KMS-11 (cell line): Measurements from ENCODE around the gene TEX30.

Experiments
- H2AFZ ChIP-seq: fragments of 200-600 bp; sonication (generic); 2 replicates; pipeline ENCODE4 v1.6.1; 2016; ENCODE audit warnings: antibody characterized with exemption, mixed run types, low read depth
- H3K27ac ChIP-seq: fragments of 200-600 bp; sonication (generic); 2 replicates; pipeline ENCODE4 v1.6.1; 2016; ENCODE audit warnings: mild to moderate bottlenecking, mixed run types
- H3K27me3 ChIP-seq: fragments of 200-600 bp; sonication (generic); 2 replicates; pipeline ENCODE4 v1.6.1; 2017; ENCODE audit warnings: mild to moderate bottlenecking, low read depth, mixed run types, moderate library complexity; ENCODE audit not compliant: insufficient read depth
- H3K36me3 ChIP-seq: fragments of 200-600 bp; sonication (generic); 2 replicates; pipeline ENCODE4 v1.6.1; 2017; ENCODE audit warnings: mild to moderate bottlenecking, mixed run types; ENCODE audit not compliant: insufficient read depth
- H3K4me1 ChIP-seq: fragments of 200-600 bp; sonication (generic); 2 replicates; pipeline ENCODE4 v1.6.1; 2016; ENCODE audit warnings: mild to moderate bottlenecking, low read depth, mixed run types; ENCODE audit not compliant: poor library complexity, severe bottlenecking
- H3K4me2 ChIP-seq: fragments of 200-600 bp; sonication (generic); 2 replicates; pipeline ENCODE4 v1.7.0; 2016; ENCODE audit warnings: mild to moderate bottlenecking, mixed run types
- H3K4me3 ChIP-seq: fragments of 200-600 bp; sonication (generic); IDR thresholded peaks from 2 replicates; pipeline ENCODE4 v1.6.1; 2017; ENCODE audit warnings: low read depth, low read length, mixed read lengths; ENCODE audit not compliant: insufficient read depth
- H3K79me2 ChIP-seq: fragments of 200-600 bp; sonication (generic); 2 replicates; pipeline ENCODE4 v1.6.1; 2016; ENCODE audit warnings: low read depth, mixed run types; ENCODE audit not compliant: insufficient read depth
- H3K9ac ChIP-seq: fragments of 200-600 bp; sonication (generic); 2 replicates; pipeline ENCODE4 v1.6.1; 2016; ENCODE audit warnings: mild to moderate bottlenecking, mixed run types
- H4K20me1 ChIP-seq: fragments of 200-600 bp; sonication (generic); 2 replicates; pipeline ENCODE4 v1.6.1; 2016; ENCODE audit warnings: mild to moderate bottlenecking, mixed run types; ENCODE audit not compliant: insufficient read depth
- TF ChIP-seq, protein P1 (sequence below): fragments of 200-600 bp; sonication (generic); conservative IDR thresholded peaks from 2 replicates; pipeline ENCODE4 v1.6.1; 2017; ENCODE audit warnings: low read depth, mild to moderate bottlenecking, antibody characterized with exemption, low read length, moderate library complexity, mixed read lengths

Gene TEX30

DNA sequence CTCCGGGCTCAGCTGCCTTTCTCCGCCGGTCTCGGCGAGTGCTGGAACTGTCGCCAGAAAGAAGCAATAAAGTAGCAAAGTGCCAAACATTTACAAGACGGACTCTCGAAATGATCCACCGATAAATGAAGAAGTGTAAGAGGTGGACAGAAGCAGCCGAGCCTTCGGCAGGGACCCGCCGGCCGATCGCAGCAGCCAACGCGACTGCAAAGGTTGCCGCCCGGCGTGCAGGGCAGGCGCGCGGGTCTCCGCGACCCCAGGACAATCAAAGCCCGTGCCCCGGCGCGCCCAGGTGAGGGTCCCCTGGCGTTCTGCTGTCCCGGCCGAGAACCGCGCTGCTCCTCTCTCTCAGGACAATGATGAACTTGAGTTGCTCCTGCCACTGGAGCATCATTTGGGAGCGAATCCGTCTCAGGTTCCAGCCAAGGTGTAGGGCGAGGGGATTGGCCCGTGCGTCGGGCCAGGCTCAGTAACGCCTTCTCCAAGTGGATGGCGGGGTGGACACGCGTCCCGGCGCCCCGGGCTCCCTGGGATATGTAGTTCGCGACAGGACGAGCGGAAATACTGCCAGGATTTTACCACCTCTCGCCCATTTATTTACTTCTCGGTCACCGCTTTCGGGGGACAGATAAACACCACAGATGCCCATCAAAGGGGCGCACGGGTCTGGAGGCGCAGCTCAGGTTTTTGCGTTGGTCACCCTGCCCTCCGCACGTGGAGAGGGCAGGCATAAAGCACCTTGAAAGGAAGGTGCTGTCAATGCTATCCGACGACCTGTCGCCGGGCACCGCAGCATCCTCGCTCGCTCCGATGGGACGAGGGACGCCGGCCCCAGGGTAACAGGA, 25.2 kb upstream of the TEX30 start, which contains the start of the genes BIVM and POGLUT2:
Gene BIVM (plus strand): TSS at position 539 of the 845 bp plus-strand sequence. CDS start 8,149 bp downstream, outside the sequence.
Gene POGLUT2 (minus strand): TSS at position 396 of the 845 bp plus-strand sequence. CDS start 306 bp downstream, at position 90.
- H3K27me3 ChIP-seq, result no peaks in the 10 kb centered on the region
- H3K79me2 ChIP-seq, result no peaks in the 10 kb centered on the region
- H2AFZ ChIP-seq, result no peak within 1 kb of the TSS
- no peaks in the 10 kb centered on the region for H4K20me1 ChIP-seq
- H3K27ac ChIP-seq, result no peak within 1 kb of the TSS
- H3K4me3 ChIP-seq, result no peak within 1 kb of the TSS
- no peaks in the 10 kb centered on the region for H3K4me1 ChIP-seq
- TF ChIP-seq, protein P1, sequence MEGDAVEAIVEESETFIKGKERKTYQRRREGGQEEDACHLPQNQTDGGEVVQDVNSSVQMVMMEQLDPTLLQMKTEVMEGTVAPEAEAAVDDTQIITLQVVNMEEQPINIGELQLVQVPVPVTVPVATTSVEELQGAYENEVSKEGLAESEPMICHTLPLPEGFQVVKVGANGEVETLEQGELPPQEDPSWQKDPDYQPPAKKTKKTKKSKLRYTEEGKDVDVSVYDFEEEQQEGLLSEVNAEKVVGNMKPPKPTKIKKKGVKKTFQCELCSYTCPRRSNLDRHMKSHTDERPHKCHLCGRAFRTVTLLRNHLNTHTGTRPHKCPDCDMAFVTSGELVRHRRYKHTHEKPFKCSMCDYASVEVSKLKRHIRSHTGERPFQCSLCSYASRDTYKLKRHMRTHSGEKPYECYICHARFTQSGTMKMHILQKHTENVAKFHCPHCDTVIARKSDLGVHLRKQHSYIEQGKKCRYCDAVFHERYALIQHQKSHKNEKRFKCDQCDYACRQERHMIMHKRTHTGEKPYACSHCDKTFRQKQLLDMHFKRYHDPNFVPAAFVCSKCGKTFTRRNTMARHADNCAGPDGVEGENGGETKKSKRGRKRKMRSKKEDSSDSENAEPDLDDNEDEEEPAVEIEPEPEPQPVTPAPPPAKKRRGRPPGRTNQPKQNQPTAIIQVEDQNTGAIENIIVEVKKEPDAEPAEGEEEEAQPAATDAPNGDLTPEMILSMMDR, result no peak
- H3K36me3 ChIP-seq, result no peaks in the 10 kb centered on the region
- no peak within 1 kb of the TSS for H3K9ac ChIP-seq
- H3K4me2 ChIP-seq, result no peak within 1 kb of the TSS

DNA sequence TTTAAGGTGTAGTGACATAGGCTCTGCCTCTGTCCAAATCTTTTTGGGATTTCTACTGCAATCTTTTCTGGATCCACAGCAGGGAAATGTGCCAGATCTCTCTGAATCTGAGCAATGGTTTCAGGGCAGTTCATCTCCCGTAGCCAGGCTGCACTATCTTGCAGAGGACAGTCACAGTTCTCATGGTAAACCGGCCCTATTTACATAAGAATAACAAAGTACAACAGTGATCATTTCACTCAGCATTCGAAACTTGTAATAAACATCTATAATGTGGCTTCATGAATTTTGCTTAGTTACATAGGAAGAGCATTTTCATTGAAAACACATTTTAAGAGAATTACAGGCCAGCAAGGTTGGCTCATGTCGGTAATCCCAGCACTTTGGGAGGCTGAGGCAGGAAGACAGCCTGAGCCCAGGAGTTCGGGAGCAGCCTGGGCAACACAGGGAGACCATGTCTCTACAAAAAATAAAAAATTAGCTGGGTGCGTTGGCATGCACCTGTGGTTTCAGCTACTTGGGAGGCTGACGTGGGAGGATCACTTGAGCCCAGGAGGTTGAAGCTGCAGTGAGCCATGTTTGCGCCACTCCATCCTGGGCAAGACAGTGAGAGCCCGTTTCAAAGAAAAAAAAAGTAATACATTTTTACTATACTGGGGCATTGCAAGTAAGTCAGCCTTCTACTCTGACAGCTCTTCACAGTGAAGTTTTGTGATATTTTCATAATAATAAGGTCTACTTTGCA, 20.2 kb upstream of the TEX30 start:
- no peak overlapping the region for H2AFZ ChIP-seq
- H3K27ac ChIP-seq, result no peak overlapping the region
- H4K20me1 ChIP-seq, result no peaks in the 10 kb centered on the region
- H3K9ac ChIP-seq, result no peak overlapping the region
- H3K36me3 ChIP-seq, result no peaks in the 10 kb centered on the region
- TF ChIP-seq, protein P1, result no peak
- no peaks in the 10 kb centered on the region for H3K27me3 ChIP-seq
- H3K79me2 ChIP-seq, result no peaks in the 10 kb centered on the region
- H3K4me3 ChIP-seq, result no peak overlapping the region
- H3K4me1 ChIP-seq, result no peaks in the 10 kb centered on the region
- H3K4me2 ChIP-seq, result no peak overlapping the region

DNA sequence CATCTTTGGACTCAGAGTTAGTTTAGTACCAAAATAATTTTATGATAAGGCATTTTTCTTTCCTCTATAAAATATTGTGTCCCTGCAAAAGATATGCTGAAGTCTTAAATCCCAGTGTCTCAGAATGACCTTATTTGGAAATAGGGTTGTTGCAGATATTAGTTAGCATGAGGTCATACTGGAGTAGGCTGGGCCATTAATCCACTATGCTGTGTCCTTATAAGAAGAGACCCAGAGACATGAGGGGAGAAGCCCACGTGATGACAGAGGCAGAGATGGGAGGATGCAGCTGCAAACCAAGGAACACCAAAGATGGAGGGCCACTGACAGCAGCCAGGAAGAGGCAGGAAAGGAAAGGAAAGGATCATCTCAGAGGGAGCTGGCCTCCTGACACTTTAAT, 18.8 kb upstream of the TEX30 start:
- Histone ChIP-seq H3K4me2 (no peak overlapping the region), H3K27ac (no peak overlapping the region), H3K4me3 (no peak overlapping the region), H2AFZ (no peak overlapping the region), H3K36me3 (no peaks in the 10 kb centered on the region), H4K20me1 (no peaks in the 10 kb centered on the region), H3K4me1 (no peaks in the 10 kb centered on the region), H3K79me2 (no peaks in the 10 kb centered on the region), H3K27me3 (no peaks in the 10 kb centered on the region), H3K9ac (no peak overlapping the region)
- TF ChIP-seq, protein P1, result no peak

DNA sequence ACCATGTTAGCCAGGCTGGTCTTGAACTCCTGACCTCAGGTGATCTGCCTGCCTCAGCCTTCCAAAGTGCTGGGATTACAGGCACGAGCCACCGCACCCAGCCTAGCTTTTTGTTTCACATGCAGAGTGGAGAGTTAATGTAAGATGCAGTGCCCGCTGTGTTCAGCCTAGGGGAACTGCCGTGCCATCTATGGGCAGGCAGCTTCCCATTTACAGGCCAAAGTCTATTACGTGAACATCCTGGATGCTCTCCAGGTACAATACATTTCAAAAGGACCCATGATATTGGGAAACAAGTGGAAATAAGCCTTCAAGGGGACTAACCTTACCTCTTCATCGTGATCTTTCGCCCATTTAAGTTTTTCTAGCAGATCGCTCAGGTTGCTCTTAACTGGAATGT, 15.1 kb upstream of the TEX30 start:
- Histone ChIP-seq H3K4me2 (no peak overlapping the region), H3K27me3 (no peaks in the 10 kb centered on the region), H3K4me3 (no peak overlapping the region), H3K36me3 (no peaks in the 10 kb centered on the region), H2AFZ (no peak overlapping the region), H4K20me1 (no peaks in the 10 kb centered on the region), H3K79me2 (no peaks in the 10 kb centered on the region), H3K9ac (no peak overlapping the region), H3K4me1 (no peaks in the 10 kb centered on the region), H3K27ac (no peak overlapping the region)
- TF ChIP-seq, protein P1, result no peak
